Testis (tissue), 2 donors: ENCODE results near the gene LRRC27.

Experiments
- POLR2A ChIP-seq: fragments of 450-650 bp; IDR thresholded peaks from one replicate; pipeline ENCODE4 v1.6.1; 2017; ENCODE audit warnings: antibody characterized with exemption, mild to moderate bottlenecking, moderate library complexity
- TF ChIP-seq, protein P1 (sequence below), 3 experiments: fragments of 450-650 bp in 2 of 3; fragments of 200-600 bp in 1 of 3; sonication (generic) in 1 of 3; IDR thresholded peaks; one replicate each; pipeline ENCODE4 v1.5.1; 2016 to 2019; ENCODE audit warnings: antibody characterized with exemption in 3 of 3, mild to moderate bottlenecking in 2 of 3, moderate library complexity in 1 of 3

GRCh38 chr10:132364594-132364970 lies 32.6 kb downstream of the LRRC27 start:
- TF ChIP-seq, protein P1, sequence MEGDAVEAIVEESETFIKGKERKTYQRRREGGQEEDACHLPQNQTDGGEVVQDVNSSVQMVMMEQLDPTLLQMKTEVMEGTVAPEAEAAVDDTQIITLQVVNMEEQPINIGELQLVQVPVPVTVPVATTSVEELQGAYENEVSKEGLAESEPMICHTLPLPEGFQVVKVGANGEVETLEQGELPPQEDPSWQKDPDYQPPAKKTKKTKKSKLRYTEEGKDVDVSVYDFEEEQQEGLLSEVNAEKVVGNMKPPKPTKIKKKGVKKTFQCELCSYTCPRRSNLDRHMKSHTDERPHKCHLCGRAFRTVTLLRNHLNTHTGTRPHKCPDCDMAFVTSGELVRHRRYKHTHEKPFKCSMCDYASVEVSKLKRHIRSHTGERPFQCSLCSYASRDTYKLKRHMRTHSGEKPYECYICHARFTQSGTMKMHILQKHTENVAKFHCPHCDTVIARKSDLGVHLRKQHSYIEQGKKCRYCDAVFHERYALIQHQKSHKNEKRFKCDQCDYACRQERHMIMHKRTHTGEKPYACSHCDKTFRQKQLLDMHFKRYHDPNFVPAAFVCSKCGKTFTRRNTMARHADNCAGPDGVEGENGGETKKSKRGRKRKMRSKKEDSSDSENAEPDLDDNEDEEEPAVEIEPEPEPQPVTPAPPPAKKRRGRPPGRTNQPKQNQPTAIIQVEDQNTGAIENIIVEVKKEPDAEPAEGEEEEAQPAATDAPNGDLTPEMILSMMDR (IDR thresholded peaks at IDR 0.05): no peak
- TF ChIP-seq POLR2A: no peak
